Measurements from ENCODE around the gene DCDC2. TPM values are rescaled to one million over a fixed set of nuclear protein-coding genes. Genes with fewer than 3 reads are reported as not detected.

The DCDC2 gene
- total RNA-seq, 2 experiments from 2014 or later = 0.06 TPM; not detected in 1

- TF ChIP-seq CTCF (conservative IDR thresholded peaks at IDR 0.05; ENCODE audit: low read length) (no peak), EZH2phosphoT487 (IDR thresholded peaks at IDR 0.05; ENCODE audit: borderline replicate concordance, low read depth, low read length) (no peak)
- CTCF ChIA-PET (ENCODE audit: unreplicated experiment) = no interaction called here
- no peaks in the 10 kb centered on the region for H3K9me3 ChIP-seq (ENCODE audit: low read length)
- H4K20me1 ChIP-seq (ENCODE audit: insufficient read depth, low read length) = no peaks in the 10 kb centered on the region
- intact Hi-C loops (cut with micrococcal nuclease; ENCODE audit: unreplicated experiment) = no loop called here
- H3K4me3 ChIP-seq (ENCODE audit: low read depth, low read length, poor library complexity, severe bottlenecking) = no peak overlapping the region
- H3K27ac ChIP-seq (ENCODE audit: low read depth, low read length, poor library complexity, severe bottlenecking) = no peak overlapping the region
- no TSS peak for BruUV-seq (replicated peaks)
- no peak overlapping the region for H2AFZ ChIP-seq (ENCODE audit: low read length)
- POLR2A ChIA-PET = interaction anchor here (1.1 kb wide), 1 partner anchor 13 kb away, joined by 3 read pairs; no protein-coding TSS in a partner anchor
- H3K36me3 ChIP-seq (ENCODE audit: insufficient read depth, low read length) = no peaks in the 10 kb centered on the region
- H3K79me2 ChIP-seq (ENCODE audit: insufficient read depth, low read depth, low read length) = no peaks in the 10 kb centered on the region
- DNase-seq (ENCODE audit: low spot score) = no peak
- H3K4me1 ChIP-seq (ENCODE audit: insufficient read depth, low read length, poor library complexity, severe bottlenecking) = no peaks in the 10 kb centered on the region
- no peaks in the 10 kb centered on the region for H3K9me2 ChIP-seq (ENCODE audit: insufficient read depth, low read length)
- no peak overlapping the region for H3K4me2 ChIP-seq (ENCODE audit: low read length)
Observed at GRCh38 chr6:24307881-24308280, 50.0 kb downstream of the DCDC2 start.

- Histone ChIP-seq H3K4me2 (ENCODE audit: low read length) (no peak overlapping the region), H3K9me2 (ENCODE audit: insufficient read depth, low read length) (no peaks in the 10 kb centered on the region), H3K4me1 (ENCODE audit: insufficient read depth, low read length, poor library complexity, severe bottlenecking) (no peaks in the 10 kb centered on the region), H3K4me3 (ENCODE audit: low read depth, low read length, poor library complexity, severe bottlenecking) (no peak overlapping the region), H3K27ac (ENCODE audit: low read depth, low read length, poor library complexity, severe bottlenecking) (no peak overlapping the region), H3K79me2 (ENCODE audit: insufficient read depth, low read depth, low read length) (no peaks in the 10 kb centered on the region), H4K20me1 (ENCODE audit: insufficient read depth, low read length) (no peaks in the 10 kb centered on the region), H3K9me3 (ENCODE audit: low read length) (no peaks in the 10 kb centered on the region), H3K36me3 (ENCODE audit: insufficient read depth, low read length) (no peaks in the 10 kb centered on the region), H2AFZ (ENCODE audit: low read length) (no peak overlapping the region)
- no TSS peak for BruUV-seq (replicated peaks)
- no peak for DNase-seq (ENCODE audit: low spot score)
- intact Hi-C loops (cut with micrococcal nuclease; ENCODE audit: unreplicated experiment) = no loop called here
- CTCF ChIA-PET (ENCODE audit: unreplicated experiment) = no interaction called here
- POLR2A ChIA-PET = no interaction called here
- TF ChIP-seq CTCF (conservative IDR thresholded peaks at IDR 0.05; ENCODE audit: low read length) (no peak), EZH2phosphoT487 (IDR thresholded peaks at IDR 0.05; ENCODE audit: borderline replicate concordance, low read depth, low read length) (no peak)
Observed at GRCh38 chr6:24306936-24307335, 50.9 kb downstream of the DCDC2 start.

- Histone ChIP-seq H3K79me2 (ENCODE audit: insufficient read depth, low read depth, low read length) (no peaks in the 10 kb centered on the region), H3K9me3 (ENCODE audit: low read length) (no peaks in the 10 kb centered on the region), H3K9me2 (ENCODE audit: insufficient read depth, low read length) (no peaks in the 10 kb centered on the region), H2AFZ (ENCODE audit: low read length) (no peak overlapping the region), H3K36me3 (ENCODE audit: insufficient read depth, low read length) (no peaks in the 10 kb centered on the region), H3K4me2 (ENCODE audit: low read length) (no peak overlapping the region), H3K4me3 (ENCODE audit: low read depth, low read length, poor library complexity, severe bottlenecking) (no peak overlapping the region), H3K4me1 (ENCODE audit: insufficient read depth, low read length, poor library complexity, severe bottlenecking) (no peaks in the 10 kb centered on the region), H3K27ac (ENCODE audit: low read depth, low read length, poor library complexity, severe bottlenecking) (no peak overlapping the region), H4K20me1 (ENCODE audit: insufficient read depth, low read length) (no peaks in the 10 kb centered on the region)
- CTCF ChIA-PET (ENCODE audit: unreplicated experiment) = no interaction called here
- no peak for DNase-seq (ENCODE audit: low spot score)
- no TSS peak for BruUV-seq (replicated peaks)
- TF ChIP-seq EZH2phosphoT487 (IDR thresholded peaks at IDR 0.05; ENCODE audit: borderline replicate concordance, low read depth, low read length) (no peak), CTCF (conservative IDR thresholded peaks at IDR 0.05; ENCODE audit: low read length) (no peak)
- POLR2A ChIA-PET = no interaction called here
- intact Hi-C loops (cut with micrococcal nuclease; ENCODE audit: unreplicated experiment) = no loop called here
Observed at GRCh38 chr6:24306038-24306437, 51.8 kb downstream of the DCDC2 start.
